Activated T-cell treated with anti-CD3 and anti-CD28 coated beads for 48 hours (primary cell): ENCODE data around the gene FOXO3B.
"Not testable (repeated sequence)": the region's sequence is repeated elsewhere in the genome, so short reads cannot be mapped to it uniquely, and the experiment has no call there.

Experiments
- DNase-seq: peaks from one replicate; pipeline ENCODE4 v3.0.0-alpha.2; 2020; ENCODE audit warnings: low read depth

FOXO3B gene

GRCh38 chr17:18650094-18650493 is 32.0 kb downstream of the FOXO3B start:
- not testable (repeated sequence) for DNase-seq

DNA sequence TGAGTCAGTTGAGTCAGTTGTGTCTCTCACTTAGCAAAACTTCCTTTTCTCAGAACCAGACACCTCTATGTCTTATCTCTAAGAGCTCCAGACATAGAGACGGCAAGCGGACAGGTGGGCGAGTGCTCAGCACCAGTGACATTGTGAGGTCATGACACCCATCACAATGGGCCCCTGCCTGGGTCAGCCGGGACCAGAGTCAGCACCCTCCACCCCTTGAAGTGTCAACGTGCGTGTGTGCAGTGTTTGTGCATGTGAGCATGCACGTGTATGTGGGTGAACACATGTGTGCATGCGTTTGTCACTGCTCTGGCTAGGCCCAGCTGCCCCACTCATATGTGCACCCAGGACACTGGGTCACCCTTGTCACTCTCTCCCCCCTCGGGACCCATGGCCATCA is 37.8 kb downstream of the FOXO3B start, which contains the start of gene TBC1D28:
TBC1D28 (minus strand) TSS at position 101 of the 400 bp plus-strand sequence. CDS start 3,039 bp downstream, outside the sequence.
- not testable (repeated sequence) for DNase-seq

GRCh38 chr17:18643124-18643523 is 39.0 kb downstream of the FOXO3B start:
- not testable (repeated sequence) for DNase-seq

DNA sequence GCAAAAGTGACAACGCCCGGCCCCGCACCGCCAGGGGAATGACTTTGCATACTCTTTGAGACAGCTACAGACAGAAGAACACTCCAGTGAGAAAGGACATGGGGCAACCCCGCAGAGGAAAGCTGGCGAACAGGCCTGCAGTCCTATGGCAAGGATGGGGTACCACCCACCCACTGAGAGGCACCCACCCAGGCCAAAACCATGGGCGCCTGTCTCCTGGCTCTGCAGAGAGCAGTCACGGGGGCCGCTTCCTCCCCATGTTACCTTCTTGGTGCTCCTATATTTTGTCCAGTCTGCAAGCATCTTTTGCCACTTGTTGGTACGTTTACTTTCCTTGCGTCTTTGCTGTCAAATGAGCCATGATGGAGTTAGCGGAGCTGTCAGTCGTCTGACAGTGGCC is 43.8 kb downstream of the FOXO3B start:
- DNase-seq: not testable (repeated sequence)

DNA sequence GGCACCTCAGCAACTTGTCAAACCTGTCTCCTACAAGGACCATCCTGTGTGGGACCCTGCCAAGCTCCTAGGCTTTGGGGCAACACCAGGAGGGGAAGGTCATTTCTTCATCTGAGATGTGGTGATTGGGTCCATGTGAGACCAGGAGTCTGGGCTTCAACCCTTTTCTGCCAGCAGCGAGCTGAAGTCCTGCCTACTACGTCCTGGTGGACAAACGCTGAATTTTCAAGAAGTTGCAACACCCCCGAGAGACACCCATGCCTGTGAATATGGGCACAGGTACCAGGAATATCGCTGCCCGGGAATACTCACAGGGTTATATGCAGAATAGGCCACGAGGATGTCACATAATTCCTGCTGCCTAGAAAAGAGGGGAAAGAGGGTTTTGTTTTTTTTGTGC is 45.9 kb downstream of the FOXO3B start:
- DNase-seq: not testable (repeated sequence)

DNA sequence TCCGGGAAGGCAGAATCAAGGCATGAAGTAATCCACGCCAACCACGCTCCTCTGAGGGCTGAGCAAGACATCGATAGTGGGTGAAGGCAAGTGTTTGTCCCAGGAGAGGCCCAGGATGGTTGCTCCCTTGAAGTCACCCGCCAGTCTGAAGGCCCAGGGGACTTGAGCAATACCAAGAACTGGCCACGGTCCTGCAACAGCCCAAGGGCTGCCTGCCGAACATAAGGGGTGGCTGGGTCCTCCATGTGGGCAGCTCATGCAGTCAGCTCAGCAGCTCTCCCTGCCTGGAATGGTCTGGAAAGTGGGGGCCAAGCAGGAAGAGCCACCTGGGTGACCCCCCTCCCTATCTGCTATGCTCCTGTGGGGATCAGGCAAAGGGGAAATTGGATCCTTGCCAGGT is 46.3 kb downstream of the FOXO3B start:
- DNase-seq: not testable (repeated sequence)

GRCh38 chr17:18634550-18635263 is 47.4 kb downstream of the FOXO3B start:
- DNase-seq: not testable (repeated sequence)
